Uterus (tissue), 4 donors: Measurements from ENCODE around the gene DAO. TPM values are rescaled to one million over a fixed set of nuclear protein-coding genes. Genes with fewer than 3 reads are reported as not detected.
"Not testable (repeated sequence)": the region's sequence is repeated elsewhere in the genome, so short reads cannot be mapped to it uniquely, and the experiment has no call there.

Experiments used
- DNase-seq, 2 donors: peaks; one replicate each; pipeline ENCODE4 v3.0.0-alpha.2; 2019 to 2020
- H3K27ac ChIP-seq, 2 donors: fragments of 200-600 bp; sonication (generic); 1 replicate in 1 of 2; 2 replicates in 1 of 2; pipeline ENCODE4 v1.5.1; 2016 to 2018
- H3K27me3 ChIP-seq, 2 donors: fragments of 200-600 bp; sonication (generic); one replicate each; pipeline ENCODE4 v1.5.1; 2018 to 2019; ENCODE audit warnings: control low read depth in 1 of 2
- H3K36me3 ChIP-seq, 2 donors: fragments of 200-600 bp; sonication (generic); one replicate each; pipeline ENCODE4 v1.5.1; 2019; ENCODE audit warnings: control low read depth in 1 of 2
- H3K4me1 ChIP-seq, 2 donors: fragments of 200-600 bp; sonication (generic); one replicate each; pipeline ENCODE4 v1.5.1; 2018 to 2019; ENCODE audit warnings: control low read depth in 1 of 2
- H3K4me3 ChIP-seq, 2 donors: fragments of 200-600 bp; sonication (generic); 1 replicate in 1 of 2; 2 replicates in 1 of 2; pipeline ENCODE4 v1.5.1; 2018 to 2019; ENCODE audit warnings: mild to moderate bottlenecking in 1 of 2
- H3K9me3 ChIP-seq, 2 donors: fragments of 200-600 bp; sonication (generic); one replicate each; pipeline ENCODE4 v1.5.1; 2019; ENCODE audit warnings: control low read depth in 1 of 2
- CTCF ChIP-seq, 4 experiments: fragments of 200-600 bp in 2 of 4; fragments of 450-650 bp in 2 of 4; sonication (generic) in 2 of 4; IDR thresholded peaks; one replicate each; pipeline ENCODE4 v1.5.1; 2016 to 2019; ENCODE audit warnings: antibody characterized with exemption in 4 of 4, mild to moderate bottlenecking in 2 of 4, moderate library complexity in 1 of 4
- POLR2A ChIP-seq, 2 donors: fragments of 450-650 bp; IDR thresholded peaks; one replicate each; pipeline ENCODE4 v1.6.1; 2016; ENCODE audit warnings: antibody characterized with exemption in 2 of 2, mild to moderate bottlenecking in 1 of 2, moderate library complexity in 1 of 2
- intact Hi-C: fragments of 100-400 bp; cut with DNase I; formaldehyde crosslinking; loops from one replicate; pipeline ENCODE4 v1.15.1; 2023; ENCODE audit warnings: low total_unique reads
- total RNA-seq, 4 donors: library from RNA; depleted of rRNA in 3 of 4; stranded (reverse); fragments of >200 nt in 3 of 4; gene quantifications; one replicate each; pipeline versions ENCODE4 v1.1.0 to v1.2.4, GENCODE V29; 2014 to 2023
- donor health status: DM: yes; HTN: yes; CAD: no.

DAO gene
- total RNA-seq, 4 donors from 2014 or later: not detected

- TF ChIP-seq CTCF (IDR thresholded peaks at IDR 0.05) (no peak), POLR2A (IDR thresholded peaks at IDR 0.05) (no peak)
- DNase-seq: peak in 1 of 2 donors; percentile 41
- H3K4me3 ChIP-seq: peak overlapping the region; percentile 53 to 87
- intact Hi-C loops: no loop called here
- no peaks in the 10 kb centered on the region for H3K9me3 ChIP-seq
- peak overlapping the region; percentile 88 to 97 for H3K27ac ChIP-seq
- H3K4me1 ChIP-seq: peaks cover 6 to 10% of the 10 kb centered on the region in 2 donors
- no peaks in the 10 kb centered on the region for H3K27me3 ChIP-seq
- H3K36me3 ChIP-seq: no peaks in the 10 kb centered on the region
Measured at GRCh38 chr12:108857158-108857407, 22.8 kb upstream of the DAO start.

- TF ChIP-seq POLR2A (IDR thresholded peaks at IDR 0.05) (no peak), CTCF (IDR thresholded peaks at IDR 0.05) (no peak)
- Histone ChIP-seq H3K9me3 (no peaks in the 10 kb centered on the region), H3K27ac (peak overlapping the region; percentile 88 to 96), H3K4me1 (peaks cover 6 to 10% of the 10 kb centered on the region in 2 donors), H3K36me3 (no peaks in the 10 kb centered on the region), H3K4me3 (peak overlapping the region; percentile 41 to 77), H3K27me3 (no peaks in the 10 kb centered on the region)
- peak; percentile 59 to 63 for DNase-seq
- intact Hi-C loops: no loop called here
Measured at GRCh38 chr12:108858311-108859074, 21.4 kb upstream of the DAO start.

- H3K9me3 ChIP-seq, H3K36me3 ChIP-seq, H3K4me1 ChIP-seq, H3K27me3 ChIP-seq, DNase-seq, intact Hi-C loops: not testable (repeated sequence)
- Histone ChIP-seq H3K27ac (peak overlapping the region; percentile 88 to 96), H3K4me3 (peak overlapping the region in 1 of 2 donors; percentile 77)
Measured at GRCh38 chr12:108859141-108859922, 20.6 kb upstream of the DAO start.

DNA sequence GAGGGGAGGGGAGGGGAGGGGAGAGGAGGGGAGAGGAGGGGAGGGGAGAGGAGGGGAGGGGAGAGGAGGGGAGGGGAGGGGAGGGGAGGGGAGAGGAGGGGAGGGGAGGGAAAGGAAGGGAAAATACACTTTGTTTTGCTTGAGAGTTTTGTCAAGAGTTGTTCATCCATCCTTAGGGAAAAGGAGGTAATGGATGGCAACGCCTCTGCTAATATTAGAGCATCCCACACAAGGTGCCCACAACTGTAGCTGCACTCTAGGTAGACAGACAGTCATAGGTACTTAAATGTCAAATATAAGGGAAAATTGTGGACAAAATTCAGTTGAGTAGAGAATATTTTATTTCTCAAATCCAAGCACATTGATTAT, 20.0 kb upstream of the DAO start:
- H3K36me3 ChIP-seq: no peaks in the 10 kb centered on the region
- H3K4me1 ChIP-seq: peaks cover 6% of the 10 kb centered on the region in 2 donors
- intact Hi-C loops: no loop called here
- no peak overlapping the region for H3K4me3 ChIP-seq
- no peak overlapping the region for H3K27ac ChIP-seq
- no peaks in the 10 kb centered on the region for H3K27me3 ChIP-seq
- DNase-seq: no peak
- no peaks in the 10 kb centered on the region for H3K9me3 ChIP-seq
- TF ChIP-seq CTCF (IDR thresholded peaks at IDR 0.05) (no peak), POLR2A (IDR thresholded peaks at IDR 0.05) (no peak)

GRCh38 chr12:108860443-108860842, 19.4 kb upstream of the DAO start:
- TF ChIP-seq POLR2A (IDR thresholded peaks at IDR 0.05) (no peak), CTCF (IDR thresholded peaks at IDR 0.05) (no peak)
- H3K4me1 ChIP-seq: peaks cover 6% of the 10 kb centered on the region in 2 donors
- no peak overlapping the region for H3K27ac ChIP-seq
- DNase-seq: no peak
- no peak overlapping the region for H3K4me3 ChIP-seq
- intact Hi-C loops: no loop called here
- H3K27me3 ChIP-seq: no peaks in the 10 kb centered on the region
- no peaks in the 10 kb centered on the region for H3K9me3 ChIP-seq
- H3K36me3 ChIP-seq: no peaks in the 10 kb centered on the region
